HG02943 (cell line): ENCODE results near the gene MMP23B.
"Not testable (repeated sequence)": the region's sequence is repeated elsewhere in the genome, so short reads cannot be mapped to it uniquely, and the experiment has no call there.

Experiments
- ATAC-seq: cut with Tn5 transposase; IDR thresholded peaks from one replicate; pipeline ENCODE4 v1.9.1; 2021; ENCODE audit warnings: mild to moderate bottlenecking, low read depth, moderate library complexity; ENCODE audit not compliant: unreplicated experiment

Gene MMP23B

DNA sequence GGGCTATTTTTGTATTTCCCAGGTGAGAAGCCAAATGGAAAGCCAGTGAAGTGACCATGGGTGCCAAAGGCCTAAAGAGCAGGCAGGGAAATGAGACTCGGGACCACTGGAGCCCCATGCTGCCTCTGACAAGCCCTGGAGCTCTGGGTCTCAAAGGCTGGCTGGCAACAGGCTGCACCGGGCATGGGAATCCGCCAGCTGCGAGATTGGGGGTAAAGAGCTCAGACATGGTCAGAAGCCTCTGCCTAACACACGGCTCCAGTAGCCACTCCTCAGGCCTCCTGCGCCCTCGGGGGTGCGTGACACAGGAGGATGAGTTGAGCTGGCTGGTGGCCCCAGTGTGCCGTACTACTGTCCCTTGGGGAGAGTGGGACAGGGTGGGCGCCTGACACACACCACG, 32.3 kb downstream of the MMP23B start:
- not testable (repeated sequence) for ATAC-seq

DNA sequence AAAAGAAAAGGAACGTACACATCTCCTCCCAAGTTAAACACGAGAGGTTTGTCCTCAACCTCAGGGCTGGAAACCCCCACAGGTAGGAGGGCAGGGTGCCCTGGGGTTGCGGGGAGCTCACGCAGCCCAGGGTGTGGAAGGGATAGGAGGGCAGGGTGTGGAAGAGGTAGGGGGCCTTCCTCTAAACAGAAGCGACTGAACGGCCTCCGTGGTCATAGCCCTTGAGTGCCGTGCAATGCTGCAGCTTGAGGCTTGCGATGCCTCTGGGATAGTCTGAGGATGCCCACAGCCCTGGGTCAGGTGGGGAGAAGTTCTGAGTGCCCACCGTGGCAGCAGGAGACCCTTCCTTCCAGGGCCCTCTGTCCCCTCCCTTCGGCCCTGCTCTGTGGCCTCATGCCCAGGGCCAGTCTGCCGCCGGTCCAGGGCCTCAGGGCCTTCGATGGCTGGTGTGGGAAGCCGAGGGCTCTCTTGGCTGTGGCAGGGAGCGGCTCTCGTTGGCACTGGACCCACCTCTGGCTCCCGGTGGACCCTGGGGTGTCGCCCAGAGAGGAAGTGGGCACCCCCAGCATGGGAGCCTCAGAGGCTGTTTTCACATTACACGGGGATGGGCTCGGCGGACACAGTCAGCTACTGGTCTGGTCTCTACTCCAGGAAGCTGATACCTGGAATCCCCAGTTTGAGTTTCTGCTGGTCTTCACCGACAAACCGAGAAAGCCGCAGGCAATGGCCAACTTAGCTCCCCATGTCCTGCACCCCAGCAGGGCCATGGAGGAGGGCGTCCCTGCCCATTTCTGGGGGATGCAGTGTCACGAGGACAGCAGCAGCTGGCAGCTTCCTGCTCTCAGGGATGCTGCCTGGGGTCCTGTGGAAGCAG, 33.2 kb downstream of the MMP23B start:
- ATAC-seq = no peak

DNA sequence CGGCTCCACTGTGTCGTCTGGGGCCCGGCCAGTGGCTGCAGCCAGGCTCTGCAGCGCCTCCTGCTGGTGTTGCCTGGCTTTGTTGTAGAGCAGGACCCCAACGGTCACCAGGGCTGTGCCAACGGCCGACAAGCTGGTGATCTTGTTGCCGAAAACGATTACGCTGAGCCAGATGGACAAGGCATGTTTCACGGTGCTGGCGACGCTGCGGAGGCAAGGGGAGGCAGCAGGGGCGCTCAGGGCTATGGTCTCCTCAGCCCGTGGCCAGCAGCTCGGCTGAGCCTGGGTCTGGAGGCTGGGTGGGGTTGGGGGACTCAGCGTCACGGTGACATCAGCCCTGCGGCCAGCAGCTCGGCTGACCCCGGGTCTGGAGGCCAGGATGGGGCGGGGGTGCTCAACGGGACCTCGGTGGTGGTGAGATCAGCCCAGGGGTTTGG, 33.9 kb downstream of the MMP23B start:
- ATAC-seq = no peak

DNA sequence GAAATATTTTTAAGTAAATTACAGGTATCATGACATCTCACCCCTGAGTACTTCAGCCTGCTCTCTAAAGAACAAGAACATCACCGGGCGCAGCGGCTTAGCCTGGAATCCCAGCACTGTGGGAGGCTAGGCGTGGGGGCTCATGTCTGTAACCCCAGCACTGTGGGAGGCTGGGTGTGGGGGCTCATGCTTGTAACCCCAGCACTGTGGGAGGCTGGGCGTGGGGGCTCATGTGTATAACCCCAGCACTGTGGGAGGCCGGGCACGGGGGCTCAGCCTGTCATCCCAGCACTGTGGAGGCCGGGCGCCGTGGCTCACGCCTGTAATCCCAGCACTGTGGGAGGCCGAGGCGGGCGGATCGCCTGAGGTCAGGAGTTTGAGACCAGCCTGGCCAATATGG, 34.6 kb downstream of the MMP23B start:
- no peak for ATAC-seq

DNA sequence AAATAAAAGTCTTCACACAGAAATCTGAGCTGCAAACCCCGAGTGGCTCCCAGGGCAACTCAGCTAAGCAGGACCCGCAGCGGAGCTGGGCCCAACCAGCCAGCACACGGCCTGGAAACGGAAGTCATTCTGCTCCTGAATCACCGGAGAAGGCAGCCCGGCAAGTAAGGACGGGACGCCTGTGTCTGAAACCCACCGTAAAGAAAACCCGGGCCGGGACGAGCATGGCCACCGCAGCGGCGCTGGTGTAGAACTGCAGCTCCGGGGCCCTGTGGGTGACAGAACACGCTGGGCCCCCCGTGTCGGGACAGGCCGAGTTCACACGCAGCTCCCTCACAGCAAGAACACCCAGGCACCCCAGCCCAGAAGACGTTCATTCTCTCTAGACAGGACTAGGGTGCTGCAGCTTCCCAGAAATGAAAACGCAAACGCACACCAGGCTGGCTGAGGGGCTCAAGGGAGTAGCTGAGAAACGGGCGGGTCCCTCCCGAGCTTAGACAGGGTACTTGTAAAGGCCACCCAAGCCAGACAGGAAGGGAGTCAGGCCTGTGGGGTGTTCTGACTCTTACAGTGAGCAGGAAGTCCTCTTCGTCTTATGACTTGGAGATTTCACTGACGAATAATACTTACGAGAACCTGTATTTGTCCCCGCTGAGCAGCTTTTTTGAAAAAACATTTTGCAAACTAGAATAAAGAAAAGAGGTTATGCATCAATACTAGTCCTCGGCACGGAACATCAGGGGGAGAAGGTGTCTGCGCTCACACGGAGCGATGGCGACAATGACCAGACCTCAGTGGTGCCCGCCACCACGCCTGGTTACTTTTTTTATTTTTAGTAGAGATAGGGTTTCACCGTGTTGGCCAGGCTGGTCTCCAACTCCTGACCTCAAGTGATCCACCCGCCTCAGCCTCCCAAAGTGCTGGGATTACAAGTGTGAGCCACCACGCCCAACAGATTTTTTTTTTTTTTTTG, 37.8 kb downstream of the MMP23B start:
- no peak for ATAC-seq

DNA sequence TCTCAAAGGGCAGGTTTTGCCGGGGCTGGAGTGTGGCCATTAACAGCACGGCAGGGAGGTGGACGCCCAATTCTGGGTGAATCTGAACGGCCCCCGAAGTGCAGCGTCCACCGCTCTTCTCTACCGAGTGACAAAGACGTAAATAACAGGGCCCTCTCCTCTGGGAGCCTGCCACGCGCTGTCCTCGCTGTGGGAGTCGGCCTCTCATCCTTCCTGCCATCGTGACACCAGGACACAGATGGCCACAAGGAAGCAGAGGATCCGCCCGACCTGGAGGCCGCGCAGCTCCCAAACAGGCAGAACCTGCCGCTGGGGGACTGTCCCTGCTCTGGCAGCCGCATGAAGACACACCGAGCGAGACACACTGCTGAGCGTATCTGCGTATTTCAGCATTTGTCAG, 38.9 kb downstream of the MMP23B start:
- no peak for ATAC-seq

DNA sequence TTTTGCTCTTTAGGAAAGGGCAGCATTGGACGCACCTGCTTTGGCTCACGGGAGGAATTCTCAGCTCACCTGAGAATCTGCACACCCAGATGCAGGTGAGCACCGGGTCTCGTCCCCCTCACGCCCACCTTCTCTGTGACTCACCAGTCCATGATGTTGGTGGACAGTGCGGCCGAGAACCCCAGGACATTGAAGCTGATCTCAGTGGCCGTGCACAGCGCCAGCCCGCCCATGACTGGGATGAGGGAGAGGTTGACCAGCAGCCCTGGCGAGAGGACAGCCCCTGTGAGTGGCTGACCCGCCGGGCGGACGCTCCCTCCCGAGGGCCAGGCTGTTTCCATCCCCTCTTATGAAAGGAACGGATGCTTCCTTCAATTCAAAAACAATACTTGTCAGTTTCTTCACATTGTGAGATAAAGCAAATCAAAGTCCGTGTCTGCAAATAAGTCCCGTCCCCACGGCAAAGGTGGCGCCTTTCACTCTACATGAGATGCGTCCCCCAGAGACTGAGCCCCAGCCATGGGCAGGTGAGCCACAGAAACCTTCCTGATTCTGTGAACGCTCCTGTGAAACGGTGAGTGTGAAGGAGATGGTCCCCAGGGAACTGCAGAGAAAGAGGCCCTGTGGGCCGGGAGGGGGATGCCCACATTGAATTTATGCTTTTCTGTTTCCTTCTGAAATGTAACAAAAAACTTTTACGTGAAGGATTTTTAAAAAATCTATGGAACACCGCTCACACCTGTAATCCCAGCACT, 39.6 kb downstream of the MMP23B start:
- ATAC-seq = no peak

DNA sequence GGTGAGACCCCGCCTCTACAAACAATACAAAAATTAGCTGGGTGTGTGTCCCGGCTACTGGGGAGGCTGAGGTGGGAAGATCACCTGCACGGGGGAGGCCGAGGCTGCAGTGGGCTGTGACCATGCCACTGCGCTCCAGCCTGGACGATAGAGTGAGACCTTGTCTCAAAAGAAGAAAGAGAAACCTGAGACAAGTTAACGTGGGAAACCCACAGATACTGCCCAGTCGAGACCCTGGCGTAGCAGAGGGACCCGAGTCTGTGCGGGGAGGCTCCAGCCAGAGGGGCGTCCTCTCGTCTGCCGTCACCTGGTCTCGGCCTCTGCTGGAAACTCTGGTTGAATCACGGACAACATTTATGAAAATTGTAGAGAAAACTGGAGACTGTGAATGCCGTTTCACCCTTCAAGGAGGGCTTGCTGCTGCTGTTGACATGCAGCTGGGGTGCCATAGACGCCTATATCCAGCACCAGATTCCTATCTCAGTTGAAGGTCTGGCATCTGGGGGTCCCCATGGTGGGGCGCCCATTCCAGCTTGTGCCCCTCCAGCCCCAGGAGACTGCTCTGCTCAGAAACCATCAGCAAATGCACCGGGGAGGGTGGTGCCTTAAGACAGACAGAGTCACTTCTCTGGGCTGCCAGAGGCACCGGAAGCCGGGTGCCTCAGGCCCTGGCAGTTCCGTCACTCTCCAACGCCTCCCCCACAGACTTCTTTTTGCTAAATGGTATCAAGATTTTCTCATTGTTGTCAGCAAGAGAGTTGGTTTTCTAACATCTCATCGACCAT, 40.4 kb downstream of the MMP23B start:
- ATAC-seq = no peak

DNA sequence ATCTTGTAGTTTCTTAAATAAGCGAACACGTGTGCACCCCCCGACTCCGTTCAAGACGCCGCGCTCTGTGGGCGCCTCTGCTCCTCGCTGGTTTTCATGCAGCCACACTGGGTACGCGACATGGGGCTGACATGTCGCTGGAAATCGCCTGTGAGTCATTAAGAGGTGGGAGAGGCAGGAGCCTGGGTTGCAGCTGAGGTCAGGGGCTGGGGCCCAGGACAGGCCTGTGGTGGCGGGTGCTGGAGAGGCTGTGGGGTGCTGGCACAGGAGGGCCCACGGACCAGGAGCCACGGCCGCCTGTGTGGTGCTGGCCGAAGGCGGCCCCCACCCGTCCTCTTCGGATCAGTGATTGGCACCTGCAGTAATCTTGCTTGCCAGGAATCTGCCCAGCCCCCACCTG, 42.8 kb downstream of the MMP23B start:
- ATAC-seq = not testable (repeated sequence)

DNA sequence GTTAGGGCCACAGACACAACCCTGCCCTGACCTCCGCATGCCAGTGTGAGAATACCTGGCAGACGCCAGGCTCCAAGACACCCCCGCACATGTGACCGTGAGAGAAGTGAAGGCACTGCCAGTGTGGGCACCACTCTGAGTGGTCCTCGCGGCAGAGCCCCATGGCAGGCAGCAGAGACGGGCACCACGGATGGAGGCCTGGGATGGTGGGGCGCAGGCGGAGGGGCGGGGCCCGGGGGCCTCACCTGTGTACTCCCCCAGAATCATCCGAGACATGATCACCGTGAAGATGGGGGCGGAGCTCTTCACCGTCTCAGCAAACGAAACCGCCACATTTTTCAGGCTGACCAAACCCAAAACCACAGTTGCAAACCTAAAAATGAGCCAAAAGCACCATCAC, 43.2 kb downstream of the MMP23B start:
- ATAC-seq = not testable (repeated sequence)

DNA sequence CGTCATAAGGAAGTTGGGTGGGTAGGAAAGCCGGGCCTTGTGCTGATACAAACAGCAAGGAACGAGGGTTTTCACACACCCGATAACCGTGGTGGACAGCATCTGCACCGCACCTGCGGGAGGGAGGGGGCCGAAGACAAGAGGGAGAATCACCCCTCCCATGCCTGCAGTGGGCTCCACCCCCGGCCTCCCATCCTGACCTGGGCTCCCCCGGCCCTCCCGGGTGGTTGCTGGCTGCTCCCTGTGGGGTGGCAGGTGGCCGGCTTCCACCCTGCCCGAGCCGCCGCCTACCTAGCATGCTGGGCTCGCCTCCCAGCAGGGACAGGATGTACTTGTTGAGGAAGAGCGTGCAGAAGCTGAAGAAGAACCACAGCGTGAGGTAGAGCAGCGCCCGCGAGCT, 44.1 kb downstream of the MMP23B start:
- ATAC-seq = not testable (repeated sequence)

DNA sequence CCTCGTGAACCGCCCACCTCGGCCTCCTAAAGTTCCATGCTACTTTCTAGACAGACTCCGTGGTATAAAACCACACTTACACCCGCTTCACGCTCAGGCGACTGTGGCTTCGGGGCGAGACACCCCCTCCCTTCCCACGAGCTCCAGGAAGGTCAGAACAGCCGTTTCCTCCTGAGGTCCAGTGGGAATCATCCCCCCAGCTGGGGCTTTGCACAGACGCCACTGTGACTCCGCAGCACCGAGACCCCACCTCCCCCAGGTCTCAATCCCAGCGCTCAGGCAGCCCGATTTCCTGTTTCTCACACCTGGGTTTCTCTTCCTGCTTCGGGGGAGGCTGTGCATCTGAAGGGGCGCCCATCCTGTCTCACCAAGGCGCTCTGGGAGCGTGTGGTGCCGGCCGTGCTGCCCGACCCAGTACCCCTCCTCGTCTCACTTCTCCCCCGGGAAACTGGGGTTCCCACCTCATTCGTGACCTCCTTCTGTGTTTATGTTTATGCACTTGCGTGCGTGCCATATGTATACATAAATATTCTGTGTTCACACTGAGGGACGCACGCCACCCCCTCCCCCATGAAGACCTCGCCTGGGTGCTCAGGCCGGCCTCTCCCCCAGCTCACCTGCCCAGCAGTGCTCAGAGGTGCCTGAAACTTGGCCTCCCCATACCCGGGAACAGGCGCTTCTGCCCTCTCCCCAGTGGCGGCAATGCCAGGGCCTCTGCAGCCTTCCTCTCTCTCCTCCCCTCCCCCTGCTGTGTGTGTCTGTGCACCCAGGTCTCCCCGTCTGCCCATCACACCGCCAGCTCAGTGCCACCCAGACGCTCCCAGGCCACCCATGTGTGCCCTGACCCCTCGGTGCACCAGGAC, 46.0 kb downstream of the MMP23B start:
- ATAC-seq = peak; percentile 74

DNA sequence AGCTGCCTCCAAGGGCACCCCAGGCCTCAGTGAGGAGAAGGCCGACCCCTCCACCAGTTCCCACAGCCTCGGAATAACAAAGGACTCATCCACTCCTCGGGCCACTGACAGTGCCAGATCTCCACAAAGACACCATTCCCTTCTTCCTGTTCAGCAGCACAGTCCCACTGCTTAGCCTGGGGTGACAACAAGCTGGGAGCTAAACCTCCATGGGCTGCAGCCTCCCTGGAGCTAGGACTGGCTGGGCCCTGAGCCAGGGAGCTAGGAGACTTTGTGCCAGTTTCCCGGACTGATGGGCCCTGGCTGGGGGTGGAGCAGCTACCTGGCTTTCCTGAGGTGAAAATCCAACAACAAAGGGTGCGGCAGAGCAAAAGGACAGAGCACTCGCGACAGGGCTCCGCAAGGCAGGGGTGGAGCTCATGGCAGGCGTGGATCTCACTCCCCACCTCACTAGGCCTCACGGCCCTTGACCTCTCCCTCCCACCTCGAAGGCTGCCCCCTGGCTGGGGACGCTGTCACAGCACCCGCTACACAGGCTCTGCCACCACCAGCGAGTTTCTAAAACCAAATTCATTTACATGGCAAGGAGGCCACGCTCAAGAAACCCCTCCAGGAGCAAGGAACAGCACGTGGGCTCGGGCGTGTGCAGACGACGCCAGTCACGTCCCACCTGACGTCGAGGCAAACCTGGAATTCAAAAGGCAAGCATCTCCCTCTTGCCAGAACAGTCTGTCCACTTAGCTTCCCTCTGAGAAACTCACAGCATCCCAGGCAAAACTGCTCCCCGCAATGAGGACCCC, 46.8 kb downstream of the MMP23B start:
- peak; percentile 4 for ATAC-seq

DNA sequence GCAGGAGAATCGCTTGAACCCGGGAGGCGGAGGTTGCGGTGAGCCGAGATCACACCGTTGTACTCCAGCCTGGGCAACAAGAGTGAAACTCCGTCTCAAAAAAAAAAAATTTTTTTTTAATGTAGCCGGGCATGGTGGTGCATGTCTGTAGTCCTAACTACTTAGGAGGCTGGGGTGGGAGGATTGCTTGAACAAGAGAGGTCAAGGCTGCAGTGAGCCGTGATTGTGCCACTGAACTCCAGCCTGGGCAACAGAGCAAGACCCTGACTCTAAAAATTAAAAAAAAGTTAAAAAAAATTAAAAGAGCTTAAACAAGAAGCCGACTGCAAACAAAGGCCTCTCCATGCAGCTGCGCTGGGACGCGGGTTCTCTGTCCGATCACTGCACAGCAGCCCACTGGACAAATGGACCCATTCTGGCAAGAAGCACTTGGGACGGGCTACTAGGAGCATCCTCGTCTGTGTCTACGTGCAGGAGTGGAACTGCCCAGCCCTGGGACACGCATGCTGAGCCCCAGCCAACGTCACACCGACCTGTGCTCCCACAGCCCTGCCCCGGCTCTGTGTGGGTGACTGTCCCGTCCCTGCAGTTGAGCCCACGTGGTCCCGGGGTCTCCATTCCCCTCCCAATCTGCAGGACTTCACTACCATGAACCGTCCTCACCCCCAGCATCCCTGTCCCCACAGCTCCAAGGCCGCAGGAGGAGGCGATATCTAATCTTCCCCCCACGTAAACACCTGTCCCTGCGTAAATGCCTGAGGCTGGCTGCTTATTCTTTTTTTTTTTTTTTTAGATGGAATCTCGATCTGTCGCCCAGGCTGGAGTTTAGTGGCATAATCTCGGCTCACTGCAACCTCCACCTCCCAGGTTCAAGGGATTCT, 48.3 kb downstream of the MMP23B start:
- no peak for ATAC-seq

DNA sequence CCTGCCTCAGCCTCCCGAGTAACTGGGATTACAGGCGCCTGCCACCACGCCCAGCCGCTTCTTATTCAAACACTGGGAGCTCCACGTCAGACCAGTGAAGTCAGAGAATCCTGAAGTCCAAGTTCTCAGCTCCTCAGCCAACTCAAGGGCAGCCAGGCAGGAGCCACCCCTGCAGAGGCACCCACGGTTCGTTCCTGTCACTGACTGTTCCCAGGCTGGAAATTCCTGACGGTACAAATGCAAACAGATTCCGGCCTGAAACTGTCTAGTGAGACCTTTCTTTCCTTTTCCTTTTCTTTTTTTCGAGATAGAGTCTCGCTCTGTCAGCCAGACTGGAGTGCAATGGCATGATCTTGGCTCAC, 48.9 kb downstream of the MMP23B start:
- ATAC-seq = no peak

DNA sequence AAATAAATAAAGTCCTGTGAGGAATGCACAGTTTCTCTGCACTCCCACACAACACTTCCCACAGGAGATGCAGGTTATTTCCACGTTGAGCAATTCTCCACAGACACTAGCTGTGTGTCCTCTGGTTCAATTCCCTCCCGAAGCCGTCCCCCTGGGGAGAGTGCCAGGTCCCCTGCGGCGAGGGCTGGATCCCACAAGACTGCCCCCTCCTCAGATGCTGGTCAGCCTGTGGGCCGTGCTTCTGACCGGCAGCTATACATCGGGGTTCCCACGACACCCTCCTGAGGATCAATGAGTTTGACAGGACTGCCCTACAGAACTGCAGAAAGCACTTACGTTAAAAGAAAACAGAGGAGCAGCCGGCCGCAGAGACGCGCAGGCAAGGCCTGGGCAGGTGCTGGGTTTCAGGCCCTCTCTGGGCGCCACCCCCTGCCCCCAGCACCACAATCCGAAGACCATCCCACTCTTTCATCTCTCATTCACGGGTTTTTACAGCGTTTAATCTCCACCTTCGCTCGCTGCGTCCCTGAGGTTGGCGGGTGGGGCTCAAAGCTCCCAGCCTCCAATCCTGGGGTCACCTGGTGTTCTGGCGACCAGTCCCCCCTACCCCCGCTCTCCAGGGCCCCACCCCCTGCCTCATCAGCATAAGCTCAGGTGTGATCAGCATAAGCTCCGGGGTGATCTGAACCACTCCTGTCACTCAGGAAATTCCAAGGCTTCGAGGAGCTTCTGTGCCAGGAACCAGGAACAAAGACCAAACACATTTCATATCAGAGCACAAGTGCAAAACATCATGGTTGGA, 51.3 kb downstream of the MMP23B start:
- ATAC-seq = no peak
